HepG2 (cell line): ENCODE results near the gene TNXB. TPM values are rescaled to one million over a fixed set of nuclear protein-coding genes. Genes with fewer than 3 reads are reported as not detected.

Source experiments
- AGO2 ChIP-seq: fragments of 200-400 bp; formaldehyde crosslinking; optimal IDR thresholded peaks from 2 replicates; pipeline ENCODE3; 2017; ENCODE audit warnings: mild to moderate bottlenecking, low read depth, low read length, moderate library complexity
- AHR ChIP-seq: IDR thresholded peaks from 2 replicates; pipeline ENCODE4 v1.6.1; 2018; ENCODE audit warnings: missing genetic modification reagents, missing compliant biosample characterization
- CBX1 ChIP-seq: IDR thresholded peaks from one replicate; pipeline ENCODE4 v1.6.1; 2016; ENCODE audit warnings: antibody characterized with exemption, low read depth
- CREM ChIP-seq, 2 experiments: sonication (generic) in 1 of 2; formaldehyde crosslinking in 1 of 2; IDR thresholded peaks; 2 replicates each; pipeline versions ENCODE4 v1.4.0 to v1.6.1; 2016 to 2020; ENCODE audit warnings: antibody characterized with exemption in 1 of 2, mild to moderate bottlenecking in 1 of 2, missing genetic modification reagents in 1 of 2
- DMAP1 ChIP-seq: IDR thresholded peaks from 2 replicates; pipeline ENCODE4 v1.6.1; 2016
- DR1 ChIP-seq: sonication (generic); formaldehyde crosslinking; IDR thresholded peaks from 2 replicates; pipeline ENCODE4 v1.8.0; 2021; ENCODE audit warnings: mild to moderate bottlenecking, missing genetic modification reagents, inconsistent platforms
- ETV5 ChIP-seq: IDR thresholded peaks from 2 replicates; pipeline ENCODE4 v1.6.1; 2018; ENCODE audit warnings: missing biosample characterization, missing genetic modification reagents, inconsistent platforms, borderline replicate concordance
- HDAC1 ChIP-seq: sonication (generic); formaldehyde crosslinking; IDR thresholded peaks from 2 replicates; pipeline ENCODE4 v1.5.1; 2020; ENCODE audit warnings: mild to moderate bottlenecking, missing genetic modification reagents
- MIER2 ChIP-seq: IDR thresholded peaks from 2 replicates; pipeline ENCODE4 v1.6.1; 2016; ENCODE audit warnings: missing biosample characterization, missing genetic modification reagents
- SALL2 ChIP-seq: sonication (generic); formaldehyde crosslinking; IDR thresholded peaks from 2 replicates; pipeline ENCODE4 v1.8.1; 2023; ENCODE audit warnings: mild to moderate bottlenecking, missing genetic modification reagents, inconsistent platforms
- SIN3B ChIP-seq: fragments of 150-350 bp; IDR thresholded peaks from 2 replicates; pipeline ENCODE4 v1.6.1; 2014; ENCODE audit warnings: low read length
- SMARCC2 ChIP-seq: fragments of 450-650 bp; IDR thresholded peaks from 2 replicates; pipeline ENCODE4 v1.6.1; 2017; ENCODE audit warnings: antibody characterized with exemption, mild to moderate bottlenecking
- SMARCE1 ChIP-seq: fragments of 450-650 bp; IDR thresholded peaks from 2 replicates; pipeline ENCODE4 v1.6.1; 2017; ENCODE audit warnings: borderline replicate concordance
- SMYD3 ChIP-seq: sonication (generic); formaldehyde crosslinking; IDR thresholded peaks from 2 replicates; pipeline ENCODE4 v1.8.1; 2023; ENCODE audit warnings: mild to moderate bottlenecking, missing genetic modification reagents
- SP2 ChIP-seq: sonication (generic); formaldehyde crosslinking; IDR thresholded peaks from 2 replicates; pipeline ENCODE4 v1.5.1; 2020; ENCODE audit warnings: mild to moderate bottlenecking, missing genetic modification reagents
- TCF7 ChIP-seq: sonication (generic); IDR thresholded peaks from 2 replicates; pipeline ENCODE4 v1.6.1; 2016; ENCODE audit warnings: antibody characterized with exemption, low read depth
- TGIF2 ChIP-seq: IDR thresholded peaks from 2 replicates; pipeline ENCODE4 v1.6.1; 2016; ENCODE audit warnings: control low read depth, missing compliant biosample characterization
- ZFP62 ChIP-seq: sonication (generic); formaldehyde crosslinking; IDR thresholded peaks from 2 replicates; pipeline ENCODE4 v1.4.0; 2020; ENCODE audit warnings: missing genetic modification reagents
- ZNF101 ChIP-seq: sonication (generic); formaldehyde crosslinking; IDR thresholded peaks from 2 replicates; pipeline ENCODE4 v1.4.0; 2020; ENCODE audit warnings: mild to moderate bottlenecking, low read depth, missing genetic modification reagents, borderline replicate concordance
- ZNF329 ChIP-seq: sonication (generic); formaldehyde crosslinking; IDR thresholded peaks from 2 replicates; pipeline ENCODE4 v1.9.0; 2021; ENCODE audit warnings: low read depth, mild to moderate bottlenecking, missing genetic modification reagents
- ZNF496 ChIP-seq: sonication (generic); formaldehyde crosslinking; IDR thresholded peaks from 2 replicates; pipeline ENCODE4 v1.8.1; 2023; ENCODE audit warnings: mild to moderate bottlenecking, moderate library complexity, missing genetic modification reagents; ENCODE audit not compliant: insufficient replicate concordance
- ZNF564 ChIP-seq: sonication (generic); formaldehyde crosslinking; IDR thresholded peaks from 2 replicates; pipeline ENCODE4 v1.8.1; 2023; ENCODE audit warnings: mild to moderate bottlenecking, missing genetic modification reagents
- ZNF605 ChIP-seq: sonication (generic); formaldehyde crosslinking; IDR thresholded peaks from 2 replicates; pipeline ENCODE4 v1.8.0; 2022; ENCODE audit warnings: mild to moderate bottlenecking, missing genetic modification reagents
- ZNF720 ChIP-seq: sonication (generic); formaldehyde crosslinking; IDR thresholded peaks from 2 replicates; pipeline ENCODE4 v1.4.0; 2020; ENCODE audit warnings: missing genetic modification reagents
- ZNF782 ChIP-seq: sonication (generic); formaldehyde crosslinking; IDR thresholded peaks from 2 replicates; pipeline ENCODE4 v1.4.0; 2020; ENCODE audit warnings: missing genetic modification reagents, mild to moderate bottlenecking, borderline replicate concordance
- polyA plus RNA-seq, 8 experiments: library from polyadenylated mRNA; depleted of rRNA in 3 of 8; stranded (reverse) in 7 of 8; unstranded in 1 of 8; fragments of >200 nt; fragmentation: Illumina TruSeq in 4 of 8; extraction: Trizol in 4 of 8; gene quantifications; 2 replicates each; pipeline versions ENCODE4 v1.2.1 to v1.2.3, GENCODE V29; 2011 to 2016; ENCODE audit warnings: low read depth in 4 of 8, missing spikeins in 1 of 8, mixed read lengths in 1 of 8; ENCODE audit not compliant: insufficient read depth in 1 of 8
- total RNA-seq, 5 experiments: library from RNA; depleted of rRNA; stranded (reverse); fragments of >200 nt; fragmentation: Illumina TruSeq; extraction: Trizol; gene quantifications; 2 replicates each; pipeline ENCODE4 v1.2.3, GENCODE V29; 2016; ENCODE audit warnings: low read depth in 1 of 5
- TF ChIP-seq, protein P1 (sequence below): sonication (generic); formaldehyde crosslinking; IDR thresholded peaks from 2 replicates; pipeline ENCODE4 v1.8.0; 2022; ENCODE audit warnings: mild to moderate bottlenecking, missing genetic modification reagents, moderate library complexity
- TF ChIP-seq, protein P2 (sequence below): IDR thresholded peaks from 2 replicates; pipeline ENCODE4 v1.6.1; 2012; ENCODE audit warnings: inconsistent platforms
- TF ChIP-seq, protein P3 (sequence below): IDR thresholded peaks from 2 replicates; pipeline ENCODE4 v1.6.1; 2016; ENCODE audit warnings: mild to moderate bottlenecking, missing biosample characterization, missing genetic modification reagents
- TF ChIP-seq, protein P4 (sequence below): sonication (generic); formaldehyde crosslinking; IDR thresholded peaks from 2 replicates; pipeline ENCODE4 v1.9.0; 2021; ENCODE audit warnings: missing genetic modification reagents, mild to moderate bottlenecking, borderline replicate concordance

TNXB gene
- total and polyA plus RNA-seq, 2 of the 13 experiments (the other 11 are each of a cell fraction or from before 2014, with no cell fraction given), result 1.6 to 2.7 TPM

DNA sequence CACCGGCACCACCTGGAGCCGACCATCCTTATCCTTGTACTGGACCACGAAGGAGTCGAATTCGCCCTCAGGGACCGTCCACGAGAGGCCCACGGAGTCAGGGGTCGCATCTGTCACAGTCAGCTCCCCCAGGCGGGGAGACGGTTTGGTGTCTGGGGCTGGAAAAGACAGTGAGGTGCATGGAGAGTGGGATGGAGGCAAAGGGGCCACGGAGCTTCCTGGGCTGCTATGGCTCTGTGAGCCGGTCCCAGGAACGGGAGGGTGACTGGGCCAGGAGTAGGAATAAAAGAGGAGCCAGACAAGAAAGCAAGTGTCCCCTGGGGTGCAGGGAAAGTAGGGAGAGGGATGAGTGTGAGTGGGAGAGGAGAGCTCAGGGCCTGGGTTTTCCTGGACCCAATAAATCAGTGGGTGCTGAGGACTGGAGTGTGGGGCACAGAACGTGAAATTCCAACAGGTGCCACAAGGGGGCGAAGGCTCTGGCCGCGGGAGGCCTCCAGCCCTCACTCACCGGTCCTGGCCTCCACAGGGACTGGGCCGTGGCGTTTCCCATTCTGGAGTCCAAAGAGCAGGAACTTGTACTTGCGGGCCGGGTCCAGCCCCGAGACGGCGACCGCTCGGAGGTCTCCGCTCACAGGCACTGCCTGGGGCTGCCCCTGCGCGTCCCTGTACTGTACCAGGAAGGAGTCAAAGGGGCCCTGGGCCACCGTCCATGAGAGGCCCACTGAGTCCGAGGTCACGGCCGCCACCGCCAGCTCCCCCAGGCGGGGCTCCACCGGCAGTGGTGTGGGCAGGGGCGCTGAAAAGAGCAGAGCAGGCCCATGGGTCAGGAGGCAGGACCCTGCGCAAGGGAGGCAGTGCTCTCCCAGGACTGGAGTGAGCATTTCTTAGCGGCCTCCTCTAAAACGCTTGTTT lies 61.0 kb downstream of the TNXB start (continued):
- TF ChIP-seq DMAP1 (peak; percentile 74; the same call in 1 of the 2 replicates), CBX1 (peak; percentile 64), SMYD3 (CRISPR knock-in tag) (no peak), DR1 (CRISPR knock-in tag) (peak; percentile 64; the same call in 1 of the 2 replicates), SALL2 (CRISPR knock-in tag) (peak; percentile 95), HDAC1 (peak; percentile 87), ETV5 (CRISPR knock-in tag) (peak; percentile 68), ZNF605 (peak; percentile 87; the same call in 1 of the 2 replicates), SMARCE1 (no peak), ZNF720 (CRISPR knock-in tag) (no peak), TCF7 (no peak), TGIF2 (CRISPR knock-in tag) (no peak), AHR (peak; percentile 53; the same call in 1 of the 2 replicates), ZNF329 (CRISPR knock-in tag) (no peak), AGO2 (peak; percentile 64), SMARCC2 (no peak), ZNF564 (no peak), ZFP62 (CRISPR knock-in tag) (no peak), ZNF782 (CRISPR knock-in tag) (peak; percentile 75; the same call in 1 of the 2 replicates), ZNF101 (no peak), CREM (IDR thresholded peaks at IDR 0.05) (no peak), CREM (CRISPR knock-in tag; IDR thresholded peaks at IDR 0.05) (no peak), SIN3B (no peak), ZNF496 (CRISPR knock-in tag) (no peak), MIER2 (peak; percentile 71; the same call in 1 of the 2 replicates), SP2 (no peak)
- TF ChIP-seq, protein P1, sequence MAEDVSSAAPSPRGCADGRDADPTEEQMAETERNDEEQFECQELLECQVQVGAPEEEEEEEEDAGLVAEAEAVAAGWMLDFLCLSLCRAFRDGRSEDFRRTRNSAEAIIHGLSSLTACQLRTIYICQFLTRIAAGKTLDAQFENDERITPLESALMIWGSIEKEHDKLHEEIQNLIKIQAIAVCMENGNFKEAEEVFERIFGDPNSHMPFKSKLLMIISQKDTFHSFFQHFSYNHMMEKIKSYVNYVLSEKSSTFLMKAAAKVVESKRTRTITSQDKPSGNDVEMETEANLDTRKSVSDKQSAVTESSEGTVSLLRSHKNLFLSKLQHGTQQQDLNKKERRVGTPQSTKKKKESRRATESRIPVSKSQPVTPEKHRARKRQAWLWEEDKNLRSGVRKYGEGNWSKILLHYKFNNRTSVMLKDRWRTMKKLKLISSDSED (CRISPR knock-in tag), result no peak
- TF ChIP-seq, protein P2, sequence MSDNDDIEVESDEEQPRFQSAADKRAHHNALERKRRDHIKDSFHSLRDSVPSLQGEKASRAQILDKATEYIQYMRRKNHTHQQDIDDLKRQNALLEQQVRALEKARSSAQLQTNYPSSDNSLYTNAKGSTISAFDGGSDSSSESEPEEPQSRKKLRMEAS, result peak; percentile 37; the same call in 1 of the 2 replicates
- TF ChIP-seq, protein P3, sequence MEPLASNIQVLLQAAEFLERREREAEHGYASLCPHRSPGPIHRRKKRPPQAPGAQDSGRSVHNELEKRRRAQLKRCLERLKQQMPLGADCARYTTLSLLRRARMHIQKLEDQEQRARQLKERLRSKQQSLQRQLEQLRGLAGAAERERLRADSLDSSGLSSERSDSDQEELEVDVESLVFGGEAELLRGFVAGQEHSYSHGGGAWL (CRISPR knock-in tag), result 0 out of 2 replicates have a peak, but pooled peaks have one; percentile 48
- TF ChIP-seq, protein P4, sequence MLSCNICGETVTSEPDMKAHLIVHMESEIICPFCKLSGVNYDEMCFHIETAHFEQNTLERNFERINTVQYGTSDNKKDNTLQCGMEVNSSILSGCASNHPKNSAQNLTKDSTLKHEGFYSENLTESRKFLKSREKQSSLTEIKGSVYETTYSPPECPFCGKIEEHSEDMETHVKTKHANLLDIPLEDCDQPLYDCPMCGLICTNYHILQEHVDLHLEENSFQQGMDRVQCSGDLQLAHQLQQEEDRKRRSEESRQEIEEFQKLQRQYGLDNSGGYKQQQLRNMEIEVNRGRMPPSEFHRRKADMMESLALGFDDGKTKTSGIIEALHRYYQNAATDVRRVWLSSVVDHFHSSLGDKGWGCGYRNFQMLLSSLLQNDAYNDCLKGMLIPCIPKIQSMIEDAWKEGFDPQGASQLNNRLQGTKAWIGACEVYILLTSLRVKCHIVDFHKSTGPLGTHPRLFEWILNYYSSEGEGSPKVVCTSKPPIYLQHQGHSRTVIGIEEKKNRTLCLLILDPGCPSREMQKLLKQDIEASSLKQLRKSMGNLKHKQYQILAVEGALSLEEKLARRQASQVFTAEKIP (CRISPR knock-in tag), result no peak
